A549 (cell line): ENCODE measurements around the gene CD226. TPM values are rescaled to one million over a fixed set of nuclear protein-coding genes. Genes with fewer than 3 reads are reported as not detected.

ENCODE experiments used
- ATAC-seq, 2 experiments: fragments of 200-7000 bp in 1 of 2; fragments of >200 bp in 1 of 2; cut with Nextera tagmentation in 1 of 2; cut with Tn5 transposase in 1 of 2; 3 replicates each; pipeline versions ENCODE4 v1.8.0 to v1.9.1; 2018 to 2020; ENCODE audit warnings: mild to moderate bottlenecking in 1 of 2, moderate library complexity in 1 of 2
- CTCF ChIA-PET: fragments of 300-600 bp; sonication (Branson Sonifier 250); formaldehyde crosslinking; extraction: SDS; loops from one replicate; lab custom pipeline; 2021; ENCODE audit warnings: antibody characterized with exemption, inconsistent platforms; lab: Yijun Ruan, JAX
- POLR2A ChIA-PET: fragments of 350-600 bp; formaldehyde crosslinking; extraction: SDS; loops from one replicate; lab custom pipeline; 2021; ENCODE audit warnings: antibody characterized with exemption, inconsistent platforms; lab: Yijun Ruan, JAX
- DNase-seq, 2 experiments: peaks; one replicate each; pipeline versions ENCODE4 v3.0.0 to v3.0.0-alpha.2; 2011 to 2016; ENCODE audit warnings: low read depth in 1 of 2, low spot score in 1 of 2
- FAIRE-seq: peaks from 2 replicates; lab custom pipeline; 2011; peaks lifted over from hg19 to GRCh38; lab: Jason Lieb, UNC
- H3K27ac ChIP-seq, 2 experiments: fragments of >200 bp; sonication (Bioruptor Twin); formaldehyde crosslinking; 3 replicates each; pipeline ENCODE4 v1.5.1; 2016 to 2017
- H3K4me1 ChIP-seq: fragments of >200 bp; sonication (Bioruptor Twin); formaldehyde crosslinking; 3 replicates; pipeline ENCODE4 v1.6.1; 2016
- H3K4me2 ChIP-seq: fragments of >200 bp; sonication (Bioruptor Twin); formaldehyde crosslinking; 3 replicates; pipeline ENCODE4 v1.6.1; 2016
- H3K4me3 ChIP-seq: fragments of >200 bp; sonication (Bioruptor Twin); formaldehyde crosslinking; 3 replicates; pipeline ENCODE4 v1.5.1; 2016
- H3K9me3 ChIP-seq: fragments of >200 bp; sonication (Bioruptor Twin); formaldehyde crosslinking; 3 replicates; pipeline ENCODE4 v1.6.1; 2016
- CBX2 ChIP-seq: fragments of 200-600 bp; sonication (generic); IDR thresholded peaks from 2 replicates; pipeline ENCODE4 v1.6.1; 2016; ENCODE audit warnings: low read depth, mild to moderate bottlenecking, borderline replicate concordance
- CHD2 ChIP-seq: fragments of 150-350 bp; IDR thresholded peaks from 2 replicates; pipeline ENCODE4 v1.6.1; 2014; ENCODE audit warnings: low read length; ENCODE audit not compliant: partially characterized antibody
- ESRRA ChIP-seq: fragments of 150-350 bp; IDR thresholded peaks from 2 replicates; pipeline ENCODE4 v1.6.1; 2014; ENCODE audit warnings: mild to moderate bottlenecking, low read length, borderline replicate concordance
- FOXS1 ChIP-seq: fragments of 250-450 bp; sonication (Bioruptor Pico); IDR thresholded peaks from 2 replicates; pipeline ENCODE4 v1.5.0; 2020; ENCODE audit warnings: mild to moderate bottlenecking, moderate library complexity
- HOXB13 ChIP-seq: fragments of 250-450 bp; sonication (Bioruptor Pico); IDR thresholded peaks from 2 replicates; pipeline ENCODE4 v1.5.0; 2020; ENCODE audit warnings: low read depth, mild to moderate bottlenecking, moderate library complexity
- MAFK ChIP-seq: fragments of 450-650 bp; IDR thresholded peaks from 2 replicates; pipeline ENCODE4 v1.6.1; 2014; ENCODE audit not compliant: partially characterized antibody
- MAZ ChIP-seq: fragments of 150-350 bp; IDR thresholded peaks from 2 replicates; pipeline ENCODE4 v1.6.1; 2014; ENCODE audit warnings: antibody characterized with exemption, low read depth, low read length, borderline replicate concordance
- RAD21 ChIP-seq, 2 experiments: fragments of >200 bp in 1 of 2; sonication (Bioruptor Twin) in 1 of 2; formaldehyde crosslinking in 1 of 2; IDR thresholded peaks in 1 of 2; conservative IDR thresholded peaks in 1 of 2; 2 replicates in 1 of 2; 3 replicates in 1 of 2; pipeline ENCODE4 v1.6.1; 2012 to 2018; ENCODE audit warnings: inconsistent platforms in 1 of 2
- RNF2 ChIP-seq: fragments of 200-600 bp; sonication (generic); IDR thresholded peaks from 2 replicates; pipeline ENCODE4 v1.6.1; 2016; ENCODE audit warnings: low read depth, mild to moderate bottlenecking, antibody characterized with exemption, moderate library complexity, borderline replicate concordance
- SMC3 ChIP-seq: fragments of >200 bp; sonication (Bioruptor Twin); formaldehyde crosslinking; IDR thresholded peaks from 3 replicates; pipeline ENCODE4 v1.6.1; 2018; ENCODE audit warnings: inconsistent platforms
- TFCP2L1 ChIP-seq: fragments of 250-450 bp; sonication (Bioruptor Pico); IDR thresholded peaks from 2 replicates; pipeline ENCODE4 v1.5.0; 2021; ENCODE audit warnings: mild to moderate bottlenecking
- ZNF302 ChIP-seq: fragments of 250-450 bp; sonication (Bioruptor Pico); IDR thresholded peaks from 2 replicates; pipeline ENCODE4 v1.9.0; 2021; ENCODE audit warnings: inconsistent platforms, mild to moderate bottlenecking, moderate library complexity
- ZSCAN20 ChIP-seq: fragments of 250-450 bp; sonication (Bioruptor Pico); IDR thresholded peaks from 2 replicates; pipeline ENCODE4 v1.8.0; 2022; ENCODE audit warnings: mild to moderate bottlenecking, moderate library complexity
- WGBS: methylation state at CpG from one replicate; pipeline ENCODE4 v1.1.6; 2017; ENCODE audit errors: missing lambda C conversion rate; 5-methylcytosine and 5-hydroxymethylcytosine counted together
- polyA plus RNA-seq, 4 experiments: library from polyadenylated mRNA; depleted of rRNA in 3 of 4; stranded (reverse); fragments of >200 nt; fragmentation: RNase III in 1 of 4; extraction: RNeasy Plus Mini Kit Qiagen cat#74134 plus additional on column Dnase treatment in 1 of 4; gene quantifications; 2 replicates in 3 of 4; 3 replicates in 1 of 4; pipeline ENCODE4 v1.2.3, GENCODE V29; 2011 to 2017
- TF ChIP-seq, protein P1 (sequence below): fragments of 200-600 bp; sonication (generic); IDR thresholded peaks from 2 replicates; pipeline ENCODE4 v1.6.1; 2016; ENCODE audit warnings: antibody characterized with exemption, mild to moderate bottlenecking, moderate library complexity
- TF ChIP-seq, protein P2 (sequence below): IDR thresholded peaks from 2 replicates; pipeline ENCODE4 v1.6.1; 2012; ENCODE audit warnings: low read depth, borderline replicate concordance
- TF ChIP-seq, protein P3 (sequence below): fragments of >200 bp; sonication (Bioruptor Twin); formaldehyde crosslinking; IDR thresholded peaks from 3 replicates; pipeline ENCODE4 v1.6.1; 2016
- TF ChIP-seq, protein P4 (sequence below): IDR thresholded peaks from 2 replicates; pipeline ENCODE4 v1.6.1; 2012

Gene CD226
- polyA plus RNA-seq, 2 of the 4 experiments (the other 2 are of a cell fraction) = 0.28 to 0.92 TPM

DNA sequence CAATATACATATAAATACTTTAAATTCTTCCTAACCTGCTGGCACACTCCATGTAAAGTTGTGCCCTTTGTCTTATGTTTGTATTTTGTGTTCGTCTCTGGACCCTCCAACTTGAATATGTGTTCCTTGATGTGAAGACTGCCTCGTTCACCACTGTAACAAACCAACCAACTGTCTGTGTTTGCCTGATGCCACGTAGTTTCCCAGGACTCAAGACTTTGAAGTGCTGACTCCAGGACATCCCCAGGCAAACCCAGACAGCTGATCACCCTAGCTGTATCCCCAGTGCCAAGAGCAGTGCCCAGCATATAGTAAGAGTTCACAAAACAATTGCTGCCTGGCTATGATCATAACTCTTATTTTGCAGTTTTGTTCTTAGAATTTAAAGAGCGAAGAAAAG is 15.5 kb upstream of the CD226 start:
- POLR2A ChIA-PET = no interaction called here
- no peak overlapping the region for H3K27ac ChIP-seq
- no peaks in the 10 kb centered on the region for H3K9me3 ChIP-seq
- no peaks in the 10 kb centered on the region for H3K4me1 ChIP-seq
- no peak overlapping the region for H3K4me2 ChIP-seq
- no peak for FAIRE-seq
- TF ChIP-seq, protein P1, sequence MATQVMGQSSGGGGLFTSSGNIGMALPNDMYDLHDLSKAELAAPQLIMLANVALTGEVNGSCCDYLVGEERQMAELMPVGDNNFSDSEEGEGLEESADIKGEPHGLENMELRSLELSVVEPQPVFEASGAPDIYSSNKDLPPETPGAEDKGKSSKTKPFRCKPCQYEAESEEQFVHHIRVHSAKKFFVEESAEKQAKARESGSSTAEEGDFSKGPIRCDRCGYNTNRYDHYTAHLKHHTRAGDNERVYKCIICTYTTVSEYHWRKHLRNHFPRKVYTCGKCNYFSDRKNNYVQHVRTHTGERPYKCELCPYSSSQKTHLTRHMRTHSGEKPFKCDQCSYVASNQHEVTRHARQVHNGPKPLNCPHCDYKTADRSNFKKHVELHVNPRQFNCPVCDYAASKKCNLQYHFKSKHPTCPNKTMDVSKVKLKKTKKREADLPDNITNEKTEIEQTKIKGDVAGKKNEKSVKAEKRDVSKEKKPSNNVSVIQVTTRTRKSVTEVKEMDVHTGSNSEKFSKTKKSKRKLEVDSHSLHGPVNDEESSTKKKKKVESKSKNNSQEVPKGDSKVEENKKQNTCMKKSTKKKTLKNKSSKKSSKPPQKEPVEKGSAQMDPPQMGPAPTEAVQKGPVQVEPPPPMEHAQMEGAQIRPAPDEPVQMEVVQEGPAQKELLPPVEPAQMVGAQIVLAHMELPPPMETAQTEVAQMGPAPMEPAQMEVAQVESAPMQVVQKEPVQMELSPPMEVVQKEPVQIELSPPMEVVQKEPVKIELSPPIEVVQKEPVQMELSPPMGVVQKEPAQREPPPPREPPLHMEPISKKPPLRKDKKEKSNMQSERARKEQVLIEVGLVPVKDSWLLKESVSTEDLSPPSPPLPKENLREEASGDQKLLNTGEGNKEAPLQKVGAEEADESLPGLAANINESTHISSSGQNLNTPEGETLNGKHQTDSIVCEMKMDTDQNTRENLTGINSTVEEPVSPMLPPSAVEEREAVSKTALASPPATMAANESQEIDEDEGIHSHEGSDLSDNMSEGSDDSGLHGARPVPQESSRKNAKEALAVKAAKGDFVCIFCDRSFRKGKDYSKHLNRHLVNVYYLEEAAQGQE = no peak
- TF ChIP-seq SMC3 = no peak
- TF ChIP-seq, protein P2, sequence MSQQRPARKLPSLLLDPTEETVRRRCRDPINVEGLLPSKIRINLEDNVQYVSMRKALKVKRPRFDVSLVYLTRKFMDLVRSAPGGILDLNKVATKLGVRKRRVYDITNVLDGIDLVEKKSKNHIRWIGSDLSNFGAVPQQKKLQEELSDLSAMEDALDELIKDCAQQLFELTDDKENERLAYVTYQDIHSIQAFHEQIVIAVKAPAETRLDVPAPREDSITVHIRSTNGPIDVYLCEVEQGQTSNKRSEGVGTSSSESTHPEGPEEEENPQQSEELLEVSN = no peak
- TF ChIP-seq, all 56 proteins: peak for 0
- ATAC-seq (no peak), DNase-seq (no peak)
- CTCF ChIA-PET = no interaction called here
- H3K4me3 ChIP-seq = no peak overlapping the region
- WGBS = 80% methylated on average over 4 of the region's 4 CpGs

DNA sequence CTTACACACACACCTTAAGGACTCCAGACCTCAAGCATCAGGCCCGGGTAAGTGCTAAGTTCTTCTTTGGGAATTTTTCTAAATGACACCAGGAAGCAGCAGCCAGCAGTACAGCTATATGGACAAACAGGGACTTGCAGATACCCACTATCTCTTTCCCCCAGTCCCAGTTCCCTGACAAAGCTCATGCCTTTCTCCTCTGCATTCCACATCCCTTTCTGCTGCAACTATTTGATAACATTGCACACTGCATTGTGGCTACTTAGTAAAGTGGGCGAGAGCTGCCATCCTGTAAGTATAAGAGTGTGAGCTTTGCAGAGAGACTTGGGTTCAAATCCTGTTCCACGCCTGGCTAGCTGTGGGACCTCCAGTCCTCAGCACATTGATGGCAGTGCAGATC is 14.0 kb upstream of the CD226 start:
- Histone ChIP-seq H3K4me1 (no peaks in the 10 kb centered on the region), H3K4me3 (no peak overlapping the region), H3K4me2 (no peak overlapping the region), H3K9me3 (no peaks in the 10 kb centered on the region), H3K27ac (no peak overlapping the region)
- ChIA-PET POLR2A (no interaction called here), CTCF (interaction anchor here (0.5 to 1.2 kb wide), 3 partner anchors 9 to 1111 kb away, joined by 3 read pairs; no protein-coding TSS in a partner anchor)
- TF ChIP-seq RAD21 (conservative IDR thresholded peaks at IDR 0.05 in 1 of 2, IDR thresholded peaks at IDR 0.05 in 1 of 2) = no peak
- no peak for DNase-seq
- WGBS = 89% methylated on average over 2 of the region's 3 CpGs
- ATAC-seq = no peak
- FAIRE-seq = no peak

DNA sequence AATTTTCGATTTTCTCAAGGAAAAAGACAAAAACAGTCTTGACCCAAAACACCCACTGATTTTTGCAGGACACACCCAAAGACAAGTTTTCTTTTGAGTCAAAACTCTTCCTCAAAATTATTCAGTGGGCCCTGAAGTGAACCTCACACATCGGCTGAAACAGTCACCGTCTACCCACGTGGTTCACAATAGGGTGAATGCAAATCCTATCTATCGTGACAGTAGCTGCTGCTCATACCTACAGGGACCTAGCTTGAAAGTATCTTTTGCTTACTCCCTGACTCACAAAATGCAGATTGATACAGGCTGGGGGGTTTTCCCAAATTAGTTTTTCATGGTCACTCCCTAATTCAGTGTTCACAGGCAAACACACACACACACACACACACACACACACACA is 10.7 kb upstream of the CD226 start:
- H3K9me3 ChIP-seq = no peaks in the 10 kb centered on the region
- TF ChIP-seq, protein P2 = no peak
- TF ChIP-seq ZNF302 (CRISPR knock-in tag) (no peak), HOXB13 (CRISPR knock-in tag) (no peak), TFCP2L1 (CRISPR knock-in tag) (no peak), FOXS1 (CRISPR knock-in tag) (no peak), ESRRA (no peak), MAFK (no peak), ZSCAN20 (CRISPR knock-in tag) (no peak), RNF2 (no peak), CBX2 (no peak), MAZ (no peak), CHD2 (no peak)
- TF ChIP-seq, protein P3, sequence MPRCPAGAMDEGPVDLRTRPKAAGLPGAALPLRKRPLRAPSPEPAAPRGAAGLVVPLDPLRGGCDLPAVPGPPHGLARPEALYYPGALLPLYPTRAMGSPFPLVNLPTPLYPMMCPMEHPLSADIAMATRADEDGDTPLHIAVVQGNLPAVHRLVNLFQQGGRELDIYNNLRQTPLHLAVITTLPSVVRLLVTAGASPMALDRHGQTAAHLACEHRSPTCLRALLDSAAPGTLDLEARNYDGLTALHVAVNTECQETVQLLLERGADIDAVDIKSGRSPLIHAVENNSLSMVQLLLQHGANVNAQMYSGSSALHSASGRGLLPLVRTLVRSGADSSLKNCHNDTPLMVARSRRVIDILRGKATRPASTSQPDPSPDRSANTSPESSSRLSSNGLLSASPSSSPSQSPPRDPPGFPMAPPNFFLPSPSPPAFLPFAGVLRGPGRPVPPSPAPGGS = no peak
- TF ChIP-seq, protein P4, sequence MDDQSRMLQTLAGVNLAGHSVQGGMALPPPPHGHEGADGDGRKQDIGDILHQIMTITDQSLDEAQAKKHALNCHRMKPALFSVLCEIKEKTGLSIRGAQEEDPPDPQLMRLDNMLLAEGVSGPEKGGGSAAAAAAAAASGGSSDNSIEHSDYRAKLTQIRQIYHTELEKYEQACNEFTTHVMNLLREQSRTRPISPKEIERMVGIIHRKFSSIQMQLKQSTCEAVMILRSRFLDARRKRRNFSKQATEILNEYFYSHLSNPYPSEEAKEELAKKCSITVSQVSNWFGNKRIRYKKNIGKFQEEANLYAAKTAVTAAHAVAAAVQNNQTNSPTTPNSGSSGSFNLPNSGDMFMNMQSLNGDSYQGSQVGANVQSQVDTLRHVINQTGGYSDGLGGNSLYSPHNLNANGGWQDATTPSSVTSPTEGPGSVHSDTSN = no peak
- FAIRE-seq (no peak), ATAC-seq (no peak), DNase-seq (no peak)
- no peak overlapping the region for H3K4me3 ChIP-seq
- ChIA-PET POLR2A (no interaction called here), CTCF (no interaction called here)
- no peak overlapping the region for H3K27ac ChIP-seq
- no peak overlapping the region for H3K4me2 ChIP-seq
- 87% methylated on average over 5 of the region's 5 CpGs for WGBS
- H3K4me1 ChIP-seq = no peaks in the 10 kb centered on the region
